ENCODE measurements around the gene ADAT1. TPM values are rescaled to one million over a fixed set of nuclear protein-coding genes. Genes with fewer than 3 reads are reported as not detected.

Gene ADAT1
- total and polyA plus RNA-seq, 10 of the 15 experiments (the other 5 are each of a cell fraction or from before 2014, with no cell fraction given): 26.2 to 77.4 (median 55.8) TPM

- TF ChIP-seq NR2C2 (IDR thresholded peaks at IDR 0.05; ENCODE audit: borderline replicate concordance, control insufficient read depth, insufficient read length, low read depth) (no peak), POLR2AphosphoS2 (IDR thresholded peaks at IDR 0.05; ENCODE audit: low read depth, low read length) (no peak), NBN (IDR thresholded peaks at IDR 0.05) (no peak), E2F8 (IDR thresholded peaks at IDR 0.05; ENCODE audit: low read depth, partially characterized antibody) (no peak), LARP7 (IDR thresholded peaks at IDR 0.05) (no peak)
These were observed 1.8 kb upstream of the ADAT1 start (continued) for GRCh38 chr16:75624921-75625334.

- ATAC-seq (peak; percentile 45), DNase-seq (ENCODE audit: low read depth, low spot score) (no peak), FAIRE-seq (no peak)
- in situ Hi-C loops (cut with MboI): loop anchor here (10.0 kb wide), 1 partner anchor 156 kb away; the partner anchor contains the start of gene TMEM170A
- H2AFZ ChIP-seq (ENCODE audit: control insufficient read depth, low read depth, low read length): peak overlapping the region; percentile 46
- 0% methylated on average over 2 of the region's 2 CpGs for WGBS (ENCODE audit: insufficient coverage, insufficient replicate concordance, low lambda C conversion rate, missing lambda C conversion rate)
- H3K4me3 ChIP-seq: peak overlapping the region; percentile 93
- H3K4me2 ChIP-seq (ENCODE audit: control insufficient read depth, insufficient read depth): peak overlapping the region; percentile 97
- CTCF ChIA-PET: interaction anchor here (0.6 to 9.5 kb wide), 33 partner anchors 9 to 1549 kb away, joined by 3 to 153 read pairs (median 5); partner anchors contain the start of genes GABARAPL2, KARS1, TERF2IP and TMEM170A
- peaks cover 0 to 15% of the 10 kb centered on the region in 2 experiments; a peak in 1 of 4 replicates for H3K36me3 ChIP-seq (ENCODE audit: control insufficient read depth in 2 of 2, insufficient read depth in 2 of 2, low read length in 1 of 2)
- H3K9ac ChIP-seq (ENCODE audit: control insufficient read depth, insufficient read depth, low read length): peak overlapping the region; percentile 24
- peaks cover 33% of the 10 kb centered on the region for H3K4me1 ChIP-seq (ENCODE audit: control insufficient read depth, insufficient read depth, low read length)
- intact Hi-C loops (cut with micrococcal nuclease; ENCODE audit: unreplicated experiment): loop anchor here (1.0 to 2.0 kb wide), 2 partner anchors 104 to 143 kb away; no protein-coding TSS in a partner anchor
- no peaks in the 10 kb centered on the region for H4K20me1 ChIP-seq (ENCODE audit: control insufficient read depth, insufficient read depth)
- peak overlapping the region; percentile 83 for H3K27ac ChIP-seq (ENCODE audit: control insufficient read depth, insufficient read depth)
- no TSS peak for BruUV-seq (replicated peaks)
- POLR2A ChIA-PET: interaction anchor here (1.1 to 6.3 kb wide), 5 partner anchors 28 to 104 kb away, joined by 3 to 116 read pairs (median 4); partner anchors contain the start of genes GABARAPL2, KARS1, TERF2IP and TMEM231
- peaks cover 20% of the 10 kb centered on the region for H3K79me2 ChIP-seq (ENCODE audit: control insufficient read depth, insufficient read depth, low read length)
- RAD21 ChIA-PET (ENCODE audit: unreplicated experiment): interaction anchor here (0.6 to 3.5 kb wide), 22 partner anchors 21 to 300 kb away, joined by 3 to 46 read pairs (median 6); partner anchors contain the start of genes CFDP1, GABARAPL2, KARS1 and TERF2IP
- no peaks in the 10 kb centered on the region for H3K9me3 ChIP-seq (replicated peaks; ENCODE audit: control insufficient read depth, insufficient read depth, low read length)
- SMC1A ChIA-PET (ENCODE audit: uncharacterized antibody, unreplicated experiment): interaction anchor here (0.6 to 6.1 kb wide), 23 partner anchors 8 to 419 kb away, joined by 3 to 69 read pairs (median 6); partner anchors contain the start of genes KARS1, TERF2IP and TMEM231
- no peaks in the 10 kb centered on the region for H3K27me3 ChIP-seq (replicated peaks in 1 of 2; ENCODE audit: control insufficient read depth in 2 of 2, insufficient read depth in 2 of 2, low read length in 1 of 2)
- TF ChIP-seq CHD2 (IDR thresholded peaks at IDR 0.05; ENCODE audit: borderline replicate concordance, low read depth, low read length): no peak
- TF ChIP-seq TBL1XR1 (IDR thresholded peaks at IDR 0.05; ENCODE audit: low read depth, low read length): no peak
- peak; percentile 66; the same call in 1 of the 2 replicates for TF ChIP-seq SMC3 (IDR thresholded peaks at IDR 0.05; ENCODE audit: borderline replicate concordance, low read length)
- no peak for TF ChIP-seq HCFC1 (IDR thresholded peaks at IDR 0.05; ENCODE audit: low read length)
- no peak for TF ChIP-seq PRDM15 (CRISPR knock-in tag; IDR thresholded peaks at IDR 0.05)
- TF ChIP-seq SUPT20H (IDR thresholded peaks at IDR 0.05; ENCODE audit: borderline replicate concordance, control insufficient read depth, low read depth, low read length): no peak
- TF ChIP-seq POLR2AphosphoS2 (IDR thresholded peaks at IDR 0.05; ENCODE audit: low read depth, low read length): no peak
- TF ChIP-seq FOS (IDR thresholded peaks at IDR 0.05; ENCODE audit: borderline replicate concordance, extremely low read depth, insufficient read length): no peak
- TF ChIP-seq KDM1A (IDR thresholded peaks at IDR 0.05; ENCODE audit: borderline replicate concordance): no peak
- no peak for TF ChIP-seq FOXK2 (IDR thresholded peaks at IDR 0.05)
These were observed 2.0 kb downstream of the ADAT1 start for GRCh38 chr16:75621170-75621477.

All from GM12878 (cell line).